GM12891 (cell line): Measurements from ENCODE around the gene SCARB2.

ENCODE experiments used
- POLR2A ChIP-seq: IDR thresholded peaks from 2 replicates; pipeline ENCODE4 v1.6.1; 2011; ENCODE audit warnings: low read depth, low read length, control low read depth
- POLR2AphosphoS5 ChIP-seq: IDR thresholded peaks from 2 replicates; pipeline ENCODE4 v1.6.1; 2011; ENCODE audit warnings: low read depth, low read length, control low read depth

- TF ChIP-seq POLR2A (no peak), POLR2AphosphoS5 (no peak)
These were observed 12.8 kb upstream of the SCARB2 start for GRCh38 chr4:76226418-76226817.
